ENCODE measurements around the gene KRTAP10-7.
"Not testable (repeated sequence)": the region's sequence is repeated elsewhere in the genome, so short reads cannot be mapped to it uniquely, and the experiment has no call there.

The KRTAP10-7 gene

GRCh38 chr21:44585892-44586291 is 14.5 kb upstream of the KRTAP10-7 start:
- Histone ChIP-seq H3K27me3 (replicated peaks) (no peaks in the 10 kb centered on the region), H3K27ac (no peak overlapping the region), H3K4me3 (ENCODE audit: low read depth, low read length) (no peak overlapping the region), H3K36me3 (replicated peaks) (no peaks in the 10 kb centered on the region)
- in situ Hi-C loops (cut with HindIII; ENCODE audit: low pct_ligation_motif_present, low sequenced_read_pairs): no loop called here
- TF ChIP-seq CTCF (IDR thresholded peaks at IDR 0.05; ENCODE audit: low read depth, low read length, missing control alignments): no peak
- no peak for DNase-seq

GRCh38 chr21:44589094-44589493 is 11.3 kb upstream of the KRTAP10-7 start:
- TF ChIP-seq CTCF (IDR thresholded peaks at IDR 0.05; ENCODE audit: low read depth, low read length, missing control alignments): no peak
- Histone ChIP-seq H3K27me3 (replicated peaks) (peaks cover 11% of the 10 kb centered on the region), H3K27ac (no peak overlapping the region), H3K4me3 (ENCODE audit: low read depth, low read length) (no peak overlapping the region), H3K36me3 (replicated peaks) (no peaks in the 10 kb centered on the region)
- in situ Hi-C loops (cut with HindIII; ENCODE audit: low pct_ligation_motif_present, low sequenced_read_pairs): no loop called here
- no peak for DNase-seq

GRCh38 chr21:44589586-44590305 is 10.7 kb upstream of the KRTAP10-7 start:
- TF ChIP-seq CTCF (IDR thresholded peaks at IDR 0.05; ENCODE audit: low read depth, low read length, missing control alignments): no peak
- H3K27me3 ChIP-seq (replicated peaks): peaks cover 11% of the 10 kb centered on the region
- no peaks in the 10 kb centered on the region for H3K36me3 ChIP-seq (replicated peaks)
- in situ Hi-C loops (cut with HindIII; ENCODE audit: low pct_ligation_motif_present, low sequenced_read_pairs): no loop called here
- no peak overlapping the region for H3K27ac ChIP-seq
- H3K4me3 ChIP-seq (ENCODE audit: low read depth, low read length): no peak overlapping the region
- no peak for DNase-seq

- Histone ChIP-seq H3K27ac (no peak overlapping the region), H3K4me3 (ENCODE audit: low read depth, low read length) (no peak overlapping the region), H3K36me3 (replicated peaks) (no peaks in the 10 kb centered on the region), H3K27me3 (replicated peaks) (peaks cover 11% of the 10 kb centered on the region)
- no peak for TF ChIP-seq CTCF (IDR thresholded peaks at IDR 0.05; ENCODE audit: low read depth, low read length, missing control alignments)
- DNase-seq: no peak
- in situ Hi-C loops (cut with HindIII; ENCODE audit: low pct_ligation_motif_present, low sequenced_read_pairs): no loop called here
Observed at GRCh38 chr21:44590311-44590721, 10.1 kb upstream of the KRTAP10-7 start.

- H3K4me3 ChIP-seq (ENCODE audit: low read depth, low read length); DNase-seq; in situ Hi-C loops (cut with HindIII; ENCODE audit: low pct_ligation_motif_present, low sequenced_read_pairs); H3K36me3 ChIP-seq (replicated peaks); H3K27ac ChIP-seq: not testable (repeated sequence)
- peaks cover 11% of the 10 kb centered on the region for H3K27me3 ChIP-seq (replicated peaks)
Observed at GRCh38 chr21:44590897-44591800, 9.2 kb upstream of the KRTAP10-7 start.

- in situ Hi-C loops (cut with HindIII; ENCODE audit: low pct_ligation_motif_present, low sequenced_read_pairs); DNase-seq; H3K4me3 ChIP-seq (ENCODE audit: low read depth, low read length); H3K27ac ChIP-seq; H3K36me3 ChIP-seq (replicated peaks): not testable (repeated sequence)
- peaks cover 11% of the 10 kb centered on the region for H3K27me3 ChIP-seq (replicated peaks)
Observed at GRCh38 chr21:44591801-44592130, 8.6 kb upstream of the KRTAP10-7 start.
